Spleen (tissue), 11 donors: ENCODE measurements around the gene ITPRID2. TPM values are rescaled to one million over a fixed set of nuclear protein-coding genes. Genes with fewer than 3 reads are reported as not detected.

Experiments used
- DNase-seq: peaks from one replicate; pipeline ENCODE4 v3.0.0-alpha.2; 2020
- H3K27ac ChIP-seq, 8 donors: fragments of 200-600 bp; sonication (generic) in 7 of 8; 1 replicate in 4 of 8; 2 replicates in 4 of 8; pipeline versions ENCODE4 v1.5.0 to v1.8.0; 2016 to 2021; ENCODE audit warnings: inconsistent platforms in 4 of 8, mild to moderate bottlenecking in 4 of 8, moderate library complexity in 1 of 8
- H3K27me3 ChIP-seq, 7 donors: fragments of 200-600 bp; sonication (generic) in 6 of 7; replicated peaks in 1 of 7; 1 replicate in 4 of 7; 2 replicates in 3 of 7; pipeline versions ENCODE4 v1.5.0 to v1.8.0; 2016 to 2021; ENCODE audit warnings: inconsistent platforms in 3 of 7, mild to moderate bottlenecking in 1 of 7
- H3K36me3 ChIP-seq, 6 donors: fragments of 200-600 bp; sonication (generic) in 5 of 6; 1 replicate in 4 of 6; 2 replicates in 2 of 6; pipeline versions ENCODE4 v1.5.0 to v1.8.0; 2016 to 2021; ENCODE audit warnings: inconsistent platforms in 2 of 6
- H3K4me1 ChIP-seq, 6 donors: fragments of 200-600 bp; sonication (generic) in 5 of 6; 1 replicate in 3 of 6; 2 replicates in 3 of 6; pipeline versions ENCODE4 v1.5.0 to v1.8.0; 2016 to 2021; ENCODE audit warnings: inconsistent platforms in 3 of 6
- H3K4me3 ChIP-seq, 8 donors: fragments of 200-600 bp; sonication (generic) in 7 of 8; 1 replicate in 4 of 8; 2 replicates in 4 of 8; pipeline versions ENCODE4 v1.5.0 to v1.8.0; 2016 to 2021; ENCODE audit warnings: inconsistent platforms in 4 of 8, mild to moderate bottlenecking in 4 of 8, moderate library complexity in 2 of 8
- H3K9me3 ChIP-seq, 8 donors: fragments of 200-600 bp; sonication (generic) in 7 of 8; 1 replicate in 4 of 8; 2 replicates in 4 of 8; pipeline versions ENCODE4 v1.5.0 to v1.8.0; 2016 to 2021; ENCODE audit warnings: inconsistent platforms in 4 of 8
- POLR2A ChIP-seq, 3 donors: fragments of 450-650 bp; IDR thresholded peaks; one replicate each; pipeline ENCODE4 v1.5.1; 2017; ENCODE audit warnings: antibody characterized with exemption in 3 of 3, mild to moderate bottlenecking in 1 of 3
- POLR2AphosphoS5 ChIP-seq, 3 donors: sonication (generic); formaldehyde crosslinking; IDR thresholded peaks; one replicate each; pipeline ENCODE4 v1.5.1; 2017; ENCODE audit warnings: antibody characterized with exemption in 3 of 3
- WGBS, 5 donors: extraction: QIAGEN DNeasy Blood & Tissue Kit in 3 of 5; methylation state at CpG; one replicate each; pipeline versions ENCODE4 v1.1.5 to v1.1.7; 2013 to 2018; 5-methylcytosine and 5-hydroxymethylcytosine counted together
- intact Hi-C: fragments of 100-400 bp; cut with DNase I; formaldehyde crosslinking; loops from one replicate; pipeline ENCODE4 v1.15.0; 2023; ENCODE audit warnings: low total_unique reads
- polyA plus RNA-seq, 3 donors: library from polyadenylated mRNA; stranded (reverse); fragments of 200-250 nt; gene quantifications; one replicate each; pipeline ENCODE4 v1.2.1, GENCODE V29; 2013
- total RNA-seq, 7 donors: library from RNA; depleted of rRNA in 3 of 7; stranded (reverse); fragments of >200 nt in 3 of 7; fragmentation: NEBNext Ultra II Directional in 4 of 7; extraction: Animal tissue kit (Norgen Biotek cat#: 25700) in 4 of 7; gene quantifications; one replicate each; pipeline versions ENCODE4 v1.1.0 to v1.2.1, GENCODE V29; 2016 to 2021
- TF ChIP-seq, protein P1 (sequence below), 11 experiments: fragments of 200-600 bp in 7 of 11; fragments of 450-650 bp in 4 of 11; sonication (generic) in 4 of 11; IDR thresholded peaks in 8 of 11; conservative IDR thresholded peaks in 3 of 11; 1 replicate in 7 of 11; 2 replicates in 4 of 11; pipeline versions ENCODE4 v1.4.0 to v1.8.0; 2016 to 2021; ENCODE audit warnings: antibody characterized with exemption in 11 of 11, inconsistent platforms in 4 of 11, mild to moderate bottlenecking in 1 of 11
- donor health status: healthy with polysubstance abuse.
- donor health status: DM: no; HTN: no; CAD: no; lungs with moderate emphysema.
- donor health status: DM: no; HTN: no; CAD: no.
- donor health status: Bipolar disorder and iron deficiency.
- donor health status: healthy.
- donor health status: DM: no; HTN: no; CAD: no.
- donor health status: DM: yes; HTN: yes; CAD: no.

Gene ITPRID2
- total and polyA plus RNA-seq, 10 donors: 18.0 to 230 (median 120) TPM

DNA sequence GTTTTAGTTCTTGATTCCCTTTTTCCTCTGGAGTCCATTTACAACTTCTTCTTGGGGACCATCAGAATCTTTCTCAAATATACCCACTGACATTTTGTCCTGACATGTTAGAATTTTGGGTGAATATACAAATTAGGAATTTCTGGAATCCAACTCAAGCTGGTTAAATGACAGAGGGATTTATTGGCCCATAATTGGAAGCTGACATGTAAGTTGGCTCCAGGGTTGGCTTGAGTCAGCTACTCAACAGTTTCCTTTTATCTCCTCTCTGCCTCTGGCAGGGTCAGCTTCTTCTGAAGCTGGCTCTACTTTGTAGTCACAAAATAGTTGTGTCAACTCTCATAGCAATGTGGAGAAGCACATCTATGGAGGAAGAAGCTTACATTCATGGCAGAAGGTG lies 57.5 kb downstream of the ITPRID2 start:
- H3K27me3 ChIP-seq: no peaks in the 10 kb centered on the region
- no peak overlapping the region for H3K4me3 ChIP-seq
- H3K4me1 ChIP-seq: peaks cover 0 to 3% (median 0%) of the 10 kb centered on the region in 6 donors
- H3K9me3 ChIP-seq: no peaks in the 10 kb centered on the region
- TF ChIP-seq, protein P1, sequence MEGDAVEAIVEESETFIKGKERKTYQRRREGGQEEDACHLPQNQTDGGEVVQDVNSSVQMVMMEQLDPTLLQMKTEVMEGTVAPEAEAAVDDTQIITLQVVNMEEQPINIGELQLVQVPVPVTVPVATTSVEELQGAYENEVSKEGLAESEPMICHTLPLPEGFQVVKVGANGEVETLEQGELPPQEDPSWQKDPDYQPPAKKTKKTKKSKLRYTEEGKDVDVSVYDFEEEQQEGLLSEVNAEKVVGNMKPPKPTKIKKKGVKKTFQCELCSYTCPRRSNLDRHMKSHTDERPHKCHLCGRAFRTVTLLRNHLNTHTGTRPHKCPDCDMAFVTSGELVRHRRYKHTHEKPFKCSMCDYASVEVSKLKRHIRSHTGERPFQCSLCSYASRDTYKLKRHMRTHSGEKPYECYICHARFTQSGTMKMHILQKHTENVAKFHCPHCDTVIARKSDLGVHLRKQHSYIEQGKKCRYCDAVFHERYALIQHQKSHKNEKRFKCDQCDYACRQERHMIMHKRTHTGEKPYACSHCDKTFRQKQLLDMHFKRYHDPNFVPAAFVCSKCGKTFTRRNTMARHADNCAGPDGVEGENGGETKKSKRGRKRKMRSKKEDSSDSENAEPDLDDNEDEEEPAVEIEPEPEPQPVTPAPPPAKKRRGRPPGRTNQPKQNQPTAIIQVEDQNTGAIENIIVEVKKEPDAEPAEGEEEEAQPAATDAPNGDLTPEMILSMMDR (IDR thresholded peaks at IDR 0.05 in 8 of 11, conservative IDR thresholded peaks at IDR 0.05 in 3 of 11): no peak
- no peak for DNase-seq
- no peak overlapping the region for H3K27ac ChIP-seq
- H3K36me3 ChIP-seq: no peaks in the 10 kb centered on the region
- intact Hi-C loops: no loop called here

DNA sequence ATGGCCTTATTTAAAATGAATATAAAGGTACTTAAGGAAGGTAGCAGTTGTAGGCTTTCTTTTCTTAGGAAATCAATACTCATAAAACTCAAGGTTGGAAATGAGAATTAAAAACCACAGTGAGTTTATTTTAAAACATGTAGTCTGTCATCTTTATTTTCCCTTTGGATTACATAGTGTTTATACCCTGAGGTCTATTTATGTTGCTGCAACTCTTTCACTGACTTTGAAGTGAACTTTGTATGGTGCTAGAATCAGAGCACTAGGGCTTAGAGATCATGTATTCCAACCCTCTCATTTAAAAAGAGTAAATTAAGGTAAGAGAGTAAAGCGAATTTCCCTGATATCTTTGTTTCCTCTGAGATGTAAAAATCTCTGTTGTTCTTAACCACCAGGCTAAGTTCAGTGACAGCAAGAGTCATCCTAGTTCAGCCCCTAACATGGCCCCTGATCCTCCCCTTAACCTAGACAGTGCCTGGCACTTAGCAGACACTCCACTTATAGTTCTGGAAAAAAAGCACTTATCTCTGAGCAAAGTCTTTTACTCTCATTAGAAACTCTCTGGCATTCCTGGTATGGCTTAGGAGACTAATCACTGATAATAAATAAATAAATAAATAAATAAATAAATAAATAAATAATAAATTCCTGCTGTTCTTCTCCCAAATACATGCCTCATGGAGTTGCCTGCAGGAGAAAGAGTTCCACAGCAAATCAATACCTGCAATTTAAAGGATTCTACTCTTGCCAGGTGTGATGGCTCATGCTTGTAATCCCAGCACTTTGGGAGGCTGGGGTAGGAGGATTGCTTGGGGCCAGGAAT lies 61.1 kb downstream of the ITPRID2 start:
- intact Hi-C loops: no loop called here
- Histone ChIP-seq H3K27ac (no peak overlapping the region), H3K27me3 (no peaks in the 10 kb centered on the region), H3K9me3 (no peaks in the 10 kb centered on the region), H3K4me3 (no peak overlapping the region), H3K4me1 (peaks cover 0 to 12% (median 5%) of the 10 kb centered on the region in 6 donors), H3K36me3 (no peaks in the 10 kb centered on the region)
- 80 to 92% (median 87%) methylated on average over 1 of the region's 1 CpG for WGBS, 5 donors
- TF ChIP-seq POLR2A (IDR thresholded peaks at IDR 0.05): no peak
- no peak for TF ChIP-seq POLR2AphosphoS5 (IDR thresholded peaks at IDR 0.05)
- TF ChIP-seq, protein P1 (IDR thresholded peaks at IDR 0.05 in 8 of 11, conservative IDR thresholded peaks at IDR 0.05 in 3 of 11): no peak
- DNase-seq: no peak

DNA sequence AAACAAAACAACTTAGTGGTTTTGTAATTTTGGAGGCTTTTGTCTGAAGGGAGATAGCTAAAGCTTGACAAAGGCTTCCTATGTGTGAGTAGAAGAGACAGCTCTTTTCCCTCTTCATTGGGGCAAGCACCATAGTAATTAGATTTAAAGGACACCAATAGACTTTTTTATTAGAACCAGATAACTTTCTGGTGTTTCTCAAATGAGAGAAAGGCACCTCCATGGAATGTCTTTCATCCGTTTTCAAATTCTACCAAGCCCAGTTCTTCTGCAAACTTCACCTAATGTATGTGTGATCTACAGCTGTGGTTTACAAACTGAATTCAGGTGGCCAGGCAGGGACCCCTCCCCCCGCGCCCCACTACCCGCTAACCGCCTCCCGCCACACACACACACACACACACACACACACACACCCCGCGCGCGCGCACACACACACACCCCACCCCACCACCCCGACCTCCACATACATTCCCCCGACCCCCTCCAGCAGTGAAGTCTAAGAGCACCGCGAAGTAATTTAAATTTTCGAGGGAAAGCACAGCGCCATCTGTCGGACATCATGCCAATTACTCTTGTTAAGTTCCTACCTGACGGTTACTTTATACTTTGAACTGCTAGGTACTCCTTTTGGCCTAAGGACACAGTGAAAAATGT lies 62.5 kb downstream of the ITPRID2 start:
- WGBS, 5 donors: 1 to 5% (median 2%) methylated on average over 16 to 19 of the region's 19 CpGs

DNA sequence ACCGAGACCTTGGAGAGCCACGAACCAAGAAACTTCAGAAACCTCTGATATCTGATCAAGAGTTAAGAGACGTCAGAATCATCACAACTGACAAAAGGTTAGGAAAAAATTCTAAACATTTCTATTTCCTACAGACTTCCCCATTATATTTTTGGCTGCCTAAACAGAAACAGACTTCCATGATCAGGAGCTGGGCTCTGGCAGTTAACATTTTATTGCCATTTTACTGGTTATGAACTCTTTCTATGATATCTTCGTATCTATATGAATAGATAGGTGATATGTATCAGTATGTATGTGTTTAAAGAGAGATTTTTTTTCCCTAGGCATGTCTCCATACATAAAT lies 63.0 kb downstream of the ITPRID2 start:
- no peak for DNase-seq
- intact Hi-C loops: no loop called here
- WGBS, 5 donors: 21 to 24% (median 22%) methylated on average over 4 of the region's 4 CpGs
- Histone ChIP-seq H3K27me3 (no peaks in the 10 kb centered on the region), H3K9me3 (no peaks in the 10 kb centered on the region), H3K36me3 (no peaks in the 10 kb centered on the region), H3K27ac (peak overlapping the region in 1 of 8 donors; percentile 51), H3K4me3 (peak overlapping the region in 2 of 8 donors; percentile 25 to 61), H3K4me1 (peaks cover 0 to 12% (median 5%) of the 10 kb centered on the region in 6 donors)
- TF ChIP-seq, protein P1 (IDR thresholded peaks at IDR 0.05 in 8 of 11, conservative IDR thresholded peaks at IDR 0.05 in 3 of 11): peak in 5 of 11 experiments; percentile 2 to 39 (median 16)
- TF ChIP-seq POLR2AphosphoS5 (IDR thresholded peaks at IDR 0.05): no peak

More for the DNA sequence above, 62.5 kb downstream of the ITPRID2 start:
- H3K27ac ChIP-seq: peak overlapping the region in 1 of 8 donors; percentile 51
- no peaks in the 10 kb centered on the region for H3K27me3 ChIP-seq
- intact Hi-C loops: no loop called here
- TF ChIP-seq, protein P1 (IDR thresholded peaks at IDR 0.05 in 8 of 11, conservative IDR thresholded peaks at IDR 0.05 in 3 of 11): peak in 10 of 11 experiments; percentile 22 to 76 (median 60)
- TF ChIP-seq POLR2A (IDR thresholded peaks at IDR 0.05): no peak
- no peaks in the 10 kb centered on the region for H3K9me3 ChIP-seq
- H3K4me3 ChIP-seq: peak overlapping the region in 3 of 8 donors; percentile 5 to 61 (median 25)
- H3K4me1 ChIP-seq: peaks cover 0 to 12% (median 5%) of the 10 kb centered on the region in 6 donors
- peak; percentile 77 for DNase-seq
- no peaks in the 10 kb centered on the region for H3K36me3 ChIP-seq
